GM21423 (cell line): Measurements from ENCODE around the gene TXNDC11.
A peak's percentile ranks its signal among the peaks of the same experiment; 100 is the strongest.

Experiments
- ATAC-seq: cut with Tn5 transposase; IDR thresholded peaks from one replicate; pipeline ENCODE4 v1.9.1; 2021; ENCODE audit warnings: mild to moderate bottlenecking, moderate library complexity; ENCODE audit not compliant: unreplicated experiment

TXNDC11 gene

DNA sequence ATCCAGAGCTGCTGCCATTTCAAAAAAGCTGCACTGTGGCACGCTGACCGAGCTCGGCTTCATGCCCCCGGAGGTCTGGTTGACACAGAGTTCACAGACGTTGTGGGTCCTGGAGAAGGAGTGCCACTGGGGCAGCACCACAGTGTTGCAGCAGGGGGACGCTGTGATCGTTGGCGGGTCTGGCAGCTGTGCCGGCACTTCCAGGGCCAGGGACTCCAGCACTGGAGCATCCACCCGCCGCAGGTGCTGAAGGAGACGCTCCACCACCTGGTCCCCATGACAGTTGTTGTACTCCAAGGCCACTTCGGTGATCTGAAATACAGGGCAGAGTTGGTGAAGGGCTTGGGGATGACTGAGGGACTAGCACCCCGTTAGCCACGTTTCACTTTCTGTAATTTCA is 50.9 kb downstream of the TXNDC11 start:
- no peak for ATAC-seq

GRCh38 chr16:11691235-11691634 is 51.4 kb downstream of the TXNDC11 start:
- no peak for ATAC-seq

GRCh38 chr16:11689031-11689840 is 53.4 kb downstream of the TXNDC11 start:
- peak; percentile 85 for ATAC-seq

DNA sequence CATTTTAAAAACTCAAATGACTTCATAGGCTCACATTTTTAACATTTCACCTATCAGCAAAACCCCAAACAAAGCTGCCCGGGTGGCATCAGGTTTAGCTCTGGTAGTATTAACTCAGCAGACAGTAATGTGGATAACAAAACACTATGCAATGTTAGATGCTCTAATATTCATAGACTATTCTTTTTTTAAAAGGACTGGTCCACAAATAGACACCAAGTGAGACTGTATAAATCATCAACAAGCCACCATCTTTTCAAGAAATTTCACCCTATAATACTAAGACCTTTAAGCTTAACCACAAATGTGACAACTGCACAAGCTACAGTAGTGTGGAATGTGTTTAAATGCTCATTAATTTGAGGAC is 54.2 kb downstream of the TXNDC11 start:
- no peak for ATAC-seq

- ATAC-seq: no peak
Observed at GRCh38 chr16:11687601-11688519, 54.8 kb downstream of the TXNDC11 start.

GRCh38 chr16:11686713-11687380 is 55.8 kb downstream of the TXNDC11 start:
- no peak for ATAC-seq

- no peak for ATAC-seq
Observed at GRCh38 chr16:11685844-11686618, 56.6 kb downstream of the TXNDC11 start.

GRCh38 chr16:11684231-11685025 is 58.2 kb downstream of the TXNDC11 start:
- ATAC-seq: no peak

DNA sequence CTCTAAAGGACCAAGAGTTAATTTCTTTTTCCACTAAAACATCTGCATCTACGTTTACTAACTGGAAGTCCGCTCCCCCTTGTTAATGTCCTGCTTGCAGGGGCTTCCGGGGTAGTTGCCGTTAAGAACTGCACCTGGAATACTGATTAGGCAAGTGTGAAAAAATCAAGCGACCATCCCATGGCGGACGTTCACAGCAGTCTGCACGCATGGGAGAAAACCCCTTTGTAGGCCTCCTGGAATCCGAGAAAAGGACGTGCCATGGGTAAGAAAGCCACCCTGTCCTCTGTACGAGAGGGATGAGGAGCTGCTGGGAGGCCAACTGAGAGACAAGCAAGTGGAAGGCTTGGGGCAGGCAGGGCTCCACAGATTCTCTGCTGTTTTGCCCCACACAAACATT is 59.5 kb downstream of the TXNDC11 start:
- no peak for ATAC-seq

GRCh38 chr16:11682655-11683096 is 60.0 kb downstream of the TXNDC11 start:
- ATAC-seq: peak; percentile 22

GRCh38 chr16:11681976-11682654 is 60.5 kb downstream of the TXNDC11 start:
- ATAC-seq: peak; percentile 40

DNA sequence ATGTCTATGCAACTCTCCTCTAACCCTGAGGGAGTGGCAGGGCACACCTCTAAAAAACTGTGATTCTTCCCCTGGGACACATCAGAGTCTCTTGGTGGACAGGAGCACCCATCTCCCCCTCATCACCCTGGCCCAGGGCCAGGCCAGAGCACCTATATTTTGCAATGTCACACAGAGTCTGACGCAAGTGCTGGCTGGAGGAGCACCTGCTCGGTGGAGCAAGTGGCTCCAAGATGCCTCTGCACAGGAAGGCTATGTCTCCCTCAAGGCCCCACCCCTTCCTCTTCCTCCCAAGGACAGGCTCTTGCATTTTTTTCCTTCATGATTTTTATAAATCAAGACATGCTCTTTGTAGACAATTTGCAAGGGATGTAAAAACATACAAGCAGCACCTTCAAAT is 61.1 kb downstream of the TXNDC11 start:
- ATAC-seq: peak; percentile 26

DNA sequence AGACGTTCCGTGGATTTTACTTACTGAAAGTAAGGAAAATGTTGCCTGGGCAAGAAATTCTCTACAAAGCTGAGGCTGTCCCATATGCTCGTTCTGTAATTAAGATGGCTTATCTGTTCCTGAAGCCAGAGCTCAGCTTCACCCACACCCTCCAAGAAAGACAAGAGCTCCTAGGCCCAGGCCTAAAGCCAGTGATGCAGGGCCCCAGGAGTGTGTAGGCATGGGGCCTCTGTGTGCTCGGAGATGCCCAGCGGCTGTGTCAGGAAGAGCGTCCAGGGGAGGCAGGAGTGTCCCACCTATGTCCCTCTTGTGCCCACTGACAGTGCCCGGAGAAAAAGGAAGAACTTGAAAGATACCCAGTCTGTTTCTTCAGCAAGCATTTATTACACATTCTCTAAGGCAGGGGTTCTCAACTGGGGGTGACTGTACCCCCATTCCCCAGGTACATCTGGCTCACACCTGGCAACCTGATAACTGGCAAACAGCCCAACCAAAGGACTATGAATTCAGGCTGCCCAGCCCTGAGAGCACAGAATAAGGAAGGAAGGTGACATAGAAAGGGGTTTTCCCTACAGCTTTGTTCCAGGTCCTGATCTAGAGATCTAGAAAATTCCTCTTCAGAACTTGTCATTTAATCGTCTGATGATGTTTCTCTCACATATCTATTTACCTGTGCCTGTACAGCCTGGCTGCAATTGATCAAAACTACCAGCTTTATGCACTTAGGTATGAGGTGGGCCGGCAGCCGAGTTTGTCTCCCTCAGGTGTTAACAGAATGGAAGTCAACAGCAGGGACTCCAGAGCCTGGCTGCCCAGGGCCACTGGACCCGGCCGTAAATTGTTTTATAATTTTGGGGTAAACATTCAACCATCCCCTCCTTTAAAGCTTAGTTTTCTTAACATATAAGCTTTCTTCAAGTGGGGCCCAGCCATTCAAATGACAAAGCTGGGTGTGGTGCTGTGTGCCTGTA is 62.4 kb downstream of the TXNDC11 start:
- ATAC-seq: no peak

DNA sequence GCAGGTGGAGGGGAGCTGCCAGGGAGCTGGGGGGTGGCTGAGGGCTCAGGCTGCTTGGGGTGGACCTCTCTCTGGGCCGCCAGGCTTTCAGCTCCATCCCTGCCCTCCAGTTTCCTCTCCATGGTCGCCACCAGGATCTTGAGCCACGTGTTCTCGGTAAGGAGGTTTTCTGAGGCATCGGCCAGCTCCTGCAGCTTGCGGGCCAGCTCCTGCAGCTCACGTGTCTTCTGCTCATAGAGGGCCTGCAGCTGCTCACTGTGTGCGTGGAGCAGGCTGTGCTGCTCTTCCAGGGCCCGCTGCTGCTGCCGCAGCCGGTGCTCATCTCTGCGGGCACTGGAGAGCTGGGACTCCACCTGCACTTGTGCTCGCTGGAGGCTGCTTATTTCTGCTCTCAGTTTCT is 63.4 kb downstream of the TXNDC11 start:
- no peak for ATAC-seq

- ATAC-seq: no peak
Observed at GRCh38 chr16:11677959-11678881, 64.4 kb downstream of the TXNDC11 start.

GRCh38 chr16:11677451-11677951 is 65.2 kb downstream of the TXNDC11 start:
- ATAC-seq: no peak

GRCh38 chr16:11676799-11677198 is 65.9 kb downstream of the TXNDC11 start:
- ATAC-seq: no peak
